Mucosa of descending colon (tissue), 3 donors: Measurements from ENCODE around the gene FDXACB1. TPM values are rescaled to one million over a fixed set of nuclear protein-coding genes. Genes with fewer than 3 reads are reported as not detected.

Experiments
- ATAC-seq: fragments of 200-7000 bp; cut with Tn5 transposase; one replicate; pipeline ENCODE4 v1.9.1; 2020; ENCODE audit warnings: mild to moderate bottlenecking, moderate library complexity
- DNase-seq, 3 donors: peaks; one replicate each; pipeline ENCODE4 v3.0.0-alpha.2; 2020
- H3K36me3 ChIP-seq: fragments of 200-600 bp; one replicate; pipeline ENCODE4 v1.8.0; 2021; ENCODE audit warnings: low read depth, mild to moderate bottlenecking
- H3K4me1 ChIP-seq: fragments of 200-600 bp; one replicate; pipeline ENCODE4 v1.8.0; 2021; ENCODE audit warnings: low read depth, mild to moderate bottlenecking
- H3K4me3 ChIP-seq: fragments of 200-600 bp; one replicate; pipeline ENCODE4 v1.8.0; 2021; ENCODE audit warnings: mild to moderate bottlenecking
- H3K9me3 ChIP-seq: fragments of 200-600 bp; one replicate; pipeline ENCODE4 v1.8.0; 2021; ENCODE audit warnings: mild to moderate bottlenecking
- CTCF ChIP-seq: fragments of 200-600 bp; IDR thresholded peaks from one replicate; pipeline ENCODE4 v1.8.0; 2022; ENCODE audit warnings: antibody characterized with exemption, mild to moderate bottlenecking
- intact Hi-C, 2 donors: fragments of 100-400 bp; cut with DNase I in 1 of 2; cut with micrococcal nuclease in 1 of 2; formaldehyde crosslinking; loops; one replicate each; pipeline versions ENCODE4 v1.11.0 to v1.11.1; 2022; cut with DNase I, micrococcal nuclease
- total RNA-seq, 3 donors: library from RNA; stranded (reverse); fragmentation: NEBNext Ultra II Directional in 2 of 3; extraction: Animal tissue kit (Norgen Biotek cat#: 25700) in 2 of 3; gene quantifications; one replicate each; pipeline versions ENCODE4 v1.2.1 to v1.2.4, GENCODE V29; 2021 to 2023
- donor health status: DM: no; HTN: no; CAD: no; lungs with moderate emphysema.
- donor health status: DM: no; HTN: no; CAD: no.
- donor health status: DM: no; HTN: yes; CAD: no.

Gene FDXACB1
- total RNA-seq, 3 donors from 2014 or later = 1.7 to 2.7 (median 2.3) TPM

DNA sequence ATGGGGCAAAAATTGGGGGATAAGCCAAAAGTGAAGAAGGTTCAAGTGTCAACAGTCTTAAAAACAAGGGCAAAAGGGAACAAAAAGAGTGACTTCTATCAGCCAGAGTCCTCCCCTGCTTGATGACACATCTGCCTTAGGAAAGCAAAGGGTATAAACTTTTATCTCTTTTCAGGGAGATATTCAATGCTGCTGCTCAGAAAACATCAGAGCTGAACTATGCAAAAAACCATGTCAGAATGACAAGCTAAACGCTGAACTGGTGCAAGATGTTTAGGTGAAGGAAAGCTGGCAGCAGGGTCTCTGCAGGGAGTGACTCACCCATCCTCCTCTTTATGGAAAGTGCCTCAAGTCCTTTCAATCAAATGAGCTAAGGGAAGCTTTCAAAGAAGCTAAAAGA, 32.3 kb downstream of the FDXACB1 start:
- no peak for TF ChIP-seq CTCF
- DNase-seq (no peak), ATAC-seq (no peak)
- Histone ChIP-seq H3K4me1 (no peaks in the 10 kb centered on the region), H3K4me3 (no peak overlapping the region), H3K9me3 (no peaks in the 10 kb centered on the region), H3K36me3 (no peaks in the 10 kb centered on the region)
- intact Hi-C loops = loop anchor here (10.0 kb wide), 1 partner anchor 282 kb away; no protein-coding TSS in a partner anchor

GRCh38 chr11:111846063-111846462, 32.9 kb downstream of the FDXACB1 start:
- ATAC-seq (no peak), DNase-seq (no peak)
- intact Hi-C loops = loop anchor here (10.0 kb wide), 1 partner anchor 281 kb away; no protein-coding TSS in a partner anchor
- H3K9me3 ChIP-seq = no peaks in the 10 kb centered on the region
- H3K36me3 ChIP-seq = no peaks in the 10 kb centered on the region
- no peak overlapping the region for H3K4me3 ChIP-seq
- no peaks in the 10 kb centered on the region for H3K4me1 ChIP-seq
- no peak for TF ChIP-seq CTCF

DNA sequence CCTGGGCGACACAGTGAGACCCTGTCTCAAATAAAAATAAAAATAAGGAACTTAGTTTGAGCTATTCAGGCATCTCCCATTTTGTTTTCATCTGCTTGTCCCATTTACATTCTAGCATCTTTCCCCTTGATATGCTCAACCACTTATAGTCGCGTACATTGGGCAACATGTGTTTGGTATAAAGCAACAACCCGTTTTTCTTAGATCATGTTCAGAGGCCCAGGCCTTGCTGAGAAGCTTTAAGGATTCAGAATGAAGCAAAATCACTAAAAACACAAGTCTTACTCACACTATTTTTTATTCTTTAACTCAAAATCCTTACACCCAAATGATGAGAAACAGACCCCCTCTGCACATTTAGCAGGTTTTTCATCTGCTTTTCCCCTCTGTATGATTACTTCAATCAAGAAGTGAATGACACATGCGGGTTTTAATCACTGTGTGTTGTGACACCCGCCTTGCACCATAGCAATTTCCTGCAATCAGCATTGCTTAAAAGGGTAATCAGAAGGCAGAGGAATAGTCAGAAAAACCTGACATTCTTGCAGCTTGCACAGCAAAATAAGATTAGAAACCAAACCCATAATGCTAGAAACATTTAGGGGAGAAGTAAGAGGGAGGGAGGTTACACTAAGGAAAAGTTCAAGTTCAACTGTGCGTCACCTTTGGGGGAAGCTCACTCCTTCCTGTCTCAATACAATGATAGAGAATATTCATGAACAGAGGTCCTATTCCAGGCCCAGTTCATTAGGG, 33.5 kb downstream of the FDXACB1 start:
- no peaks in the 10 kb centered on the region for H3K36me3 ChIP-seq
- H3K9me3 ChIP-seq = no peaks in the 10 kb centered on the region
- H3K4me3 ChIP-seq = no peak overlapping the region
- no peaks in the 10 kb centered on the region for H3K4me1 ChIP-seq
- no peak for DNase-seq
- no peak for ATAC-seq
- intact Hi-C loops = loop anchor here (10.0 kb wide), 1 partner anchor 281 kb away; no protein-coding TSS in a partner anchor
- TF ChIP-seq CTCF = no peak

DNA sequence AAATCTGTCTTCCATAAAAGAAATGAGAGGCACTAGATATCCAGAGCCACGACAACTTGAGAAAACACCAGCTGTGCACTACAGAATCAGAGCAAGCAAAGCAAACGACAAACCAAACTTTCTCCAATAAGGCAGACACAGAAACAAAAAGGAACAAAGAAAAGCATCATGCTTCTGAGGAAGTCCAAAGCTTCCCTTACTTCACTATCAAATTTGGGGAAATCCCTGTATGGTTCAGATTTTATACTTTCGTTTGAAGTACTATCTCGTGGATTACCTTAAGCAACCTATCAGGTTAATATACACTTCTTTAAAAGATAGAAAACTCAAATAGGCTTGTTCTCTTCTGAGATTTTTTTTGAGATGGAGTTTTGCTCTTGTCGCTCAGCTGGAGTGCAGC, 35.3 kb downstream of the FDXACB1 start:
- DNase-seq (no peak), ATAC-seq (no peak)
- intact Hi-C loops = loop anchor here (10.0 kb wide), 1 partner anchor 279 kb away; no protein-coding TSS in a partner anchor
- no peak for TF ChIP-seq CTCF
- Histone ChIP-seq H3K9me3 (no peaks in the 10 kb centered on the region), H3K4me3 (no peak overlapping the region), H3K36me3 (no peaks in the 10 kb centered on the region), H3K4me1 (no peaks in the 10 kb centered on the region)

DNA sequence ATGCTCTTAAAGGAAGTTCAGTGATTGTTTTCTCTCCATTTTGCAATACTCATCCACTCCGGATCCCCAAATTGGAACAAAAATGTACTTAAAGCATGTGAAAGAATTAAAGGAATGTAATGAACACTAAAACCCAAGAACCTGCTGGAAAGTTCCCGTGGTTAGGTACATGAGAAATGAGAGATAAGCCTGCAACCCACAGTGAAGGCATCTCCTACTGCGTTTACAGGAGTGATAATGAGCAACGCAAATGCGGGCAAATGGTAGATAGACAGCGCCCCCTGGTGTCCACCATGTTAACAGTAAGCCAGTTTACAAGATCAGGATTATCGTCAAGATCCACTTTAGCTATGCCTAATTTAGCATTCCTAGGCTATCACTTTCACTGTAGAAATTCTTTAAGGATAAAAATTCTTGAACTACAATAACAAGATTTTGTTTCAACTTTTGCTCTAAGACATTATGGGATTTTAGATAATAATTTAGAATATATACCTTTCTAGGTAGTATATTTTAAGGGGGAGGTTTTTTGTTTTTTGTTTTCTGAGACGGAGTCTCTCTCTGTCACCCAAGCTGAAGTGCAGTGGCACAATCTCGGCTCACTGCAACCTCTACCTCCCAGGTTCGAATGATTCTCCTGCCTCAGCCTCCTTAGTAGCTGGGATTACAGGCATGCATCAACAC, 37.5 kb downstream of the FDXACB1 start:
- Histone ChIP-seq H3K36me3 (no peaks in the 10 kb centered on the region), H3K9me3 (no peaks in the 10 kb centered on the region), H3K4me1 (no peaks in the 10 kb centered on the region), H3K4me3 (no peak overlapping the region)
- intact Hi-C loops = loop anchor here (10.0 kb wide), 1 partner anchor 277 kb away; no protein-coding TSS in a partner anchor
- TF ChIP-seq CTCF = peak; percentile 59
- peak; percentile 69 to 97 (median 86) for DNase-seq
- peak; percentile 98 for ATAC-seq
